ENCODE results near the gene LTBR.
"Not testable (repeated sequence)": the region's sequence is repeated elsewhere in the genome, so short reads cannot be mapped to it uniquely, and the experiment has no call there.

Gene LTBR

DNA sequence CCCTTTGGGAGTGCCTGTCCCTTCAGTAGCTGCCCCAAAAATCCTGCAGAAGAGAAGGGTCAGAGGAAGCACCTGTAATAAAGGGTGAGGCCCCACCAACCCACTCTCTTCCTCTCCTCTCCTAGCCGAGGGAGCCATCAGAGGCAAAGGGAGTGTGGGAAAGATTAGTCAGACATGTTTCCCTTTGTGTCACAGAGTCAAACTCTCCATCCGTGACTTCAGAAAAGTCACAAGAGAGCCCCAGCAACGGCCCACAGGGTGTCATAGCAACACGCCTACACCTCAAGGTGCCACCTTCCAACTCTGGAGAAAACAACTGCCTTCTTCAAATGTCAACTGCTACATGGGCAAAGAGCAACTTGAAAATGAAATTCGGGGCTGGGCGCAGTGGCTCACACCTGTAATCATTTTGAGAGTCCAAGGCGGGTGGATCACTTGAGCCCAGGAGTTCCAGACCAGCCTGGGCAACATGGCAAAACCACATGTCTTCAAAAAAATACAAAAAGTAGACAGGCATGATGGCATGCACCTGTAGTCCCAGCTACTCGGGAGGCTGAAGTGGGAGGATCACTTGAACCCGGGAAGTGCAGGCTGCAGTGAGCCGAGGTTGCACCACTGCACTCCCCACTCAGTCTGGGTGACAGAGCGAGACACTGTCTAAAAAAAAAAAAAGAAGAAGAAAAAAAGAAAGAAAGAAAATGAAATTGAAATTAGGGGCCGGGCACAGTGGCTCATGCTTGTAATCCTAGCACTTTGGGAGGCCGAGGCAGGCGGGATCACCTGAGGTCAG is 43.1 kb downstream of the LTBR start:
- no peak for DNase-seq

DNA sequence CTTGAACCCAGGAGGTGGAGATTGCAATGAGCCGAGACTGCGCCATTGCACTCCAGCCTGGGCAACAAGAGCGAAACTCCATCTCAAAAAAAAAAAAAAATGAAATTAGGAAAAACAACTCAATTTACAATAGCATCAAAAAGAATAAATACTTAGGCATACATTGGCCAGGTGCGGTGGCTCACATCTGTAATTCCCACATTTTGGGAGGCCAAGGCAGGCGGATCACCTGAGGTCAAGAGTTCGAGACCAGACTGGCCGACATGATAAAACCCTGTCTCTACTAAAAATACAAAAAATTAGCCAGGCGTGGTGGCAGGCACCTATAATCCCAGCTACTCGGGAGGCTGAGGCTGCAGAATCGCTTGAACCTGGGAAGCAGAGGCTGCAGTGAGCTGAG is 43.8 kb downstream of the LTBR start:
- DNase-seq: not testable (repeated sequence)

DNA sequence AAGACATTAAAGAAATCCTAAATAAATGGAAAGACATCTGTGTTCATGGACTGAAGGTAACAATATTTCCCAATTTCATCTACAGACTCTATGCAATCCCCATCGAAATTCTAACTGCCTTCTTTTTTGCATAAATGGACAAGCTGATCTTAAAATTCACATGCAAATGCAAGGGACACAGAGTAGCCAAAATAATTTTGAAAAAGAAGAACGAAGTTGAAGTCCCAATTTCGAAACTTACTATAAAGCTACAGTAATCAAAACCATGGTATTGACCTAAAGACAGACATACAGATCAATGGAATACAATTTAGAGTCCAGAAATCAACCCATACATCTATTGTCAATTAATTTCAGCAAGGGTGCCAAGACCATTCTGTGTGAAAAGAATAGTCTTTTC is 44.4 kb downstream of the LTBR start:
- DNase-seq: no peak

DNA sequence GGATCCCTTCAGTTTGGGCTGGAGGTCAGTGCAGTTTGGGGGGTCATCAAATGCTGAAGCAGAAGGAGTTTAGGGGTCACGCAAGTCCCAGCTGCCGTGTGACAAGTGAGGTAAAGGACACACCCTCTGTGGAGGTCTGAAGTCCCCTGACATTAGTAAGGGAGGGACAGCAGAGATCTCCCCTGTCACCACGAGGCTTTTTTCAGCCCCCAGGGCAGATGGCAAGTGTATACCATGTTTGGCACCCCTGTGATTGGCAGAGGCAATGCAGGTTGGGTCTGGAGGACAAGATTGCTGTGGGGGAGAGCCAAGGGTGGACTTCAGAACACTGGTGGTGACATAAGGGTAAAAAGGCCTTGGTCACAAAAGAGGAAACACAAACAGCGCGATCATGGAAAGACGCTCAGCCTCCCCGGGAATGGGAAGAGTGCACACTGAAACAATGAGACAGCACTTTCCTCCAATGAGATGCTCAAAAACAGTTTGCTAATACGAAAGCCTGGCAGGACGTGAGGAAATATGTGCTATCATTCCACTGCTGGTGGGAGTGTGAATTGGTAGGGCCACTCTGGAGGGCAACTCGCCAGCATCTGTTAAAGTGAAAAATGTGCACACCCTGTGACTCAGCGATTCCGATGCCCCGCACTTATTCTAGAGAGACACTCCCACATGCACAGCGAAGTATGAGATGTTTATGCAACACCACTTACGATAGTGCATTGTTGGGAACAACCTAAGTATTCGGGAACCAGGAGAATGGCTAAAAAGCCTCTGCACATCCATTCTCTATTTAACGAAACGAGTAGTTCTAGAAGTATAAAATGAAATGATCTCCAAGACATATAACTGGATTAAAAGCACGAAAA is 46.4 kb downstream of the LTBR start:
- DNase-seq: no peak

DNA sequence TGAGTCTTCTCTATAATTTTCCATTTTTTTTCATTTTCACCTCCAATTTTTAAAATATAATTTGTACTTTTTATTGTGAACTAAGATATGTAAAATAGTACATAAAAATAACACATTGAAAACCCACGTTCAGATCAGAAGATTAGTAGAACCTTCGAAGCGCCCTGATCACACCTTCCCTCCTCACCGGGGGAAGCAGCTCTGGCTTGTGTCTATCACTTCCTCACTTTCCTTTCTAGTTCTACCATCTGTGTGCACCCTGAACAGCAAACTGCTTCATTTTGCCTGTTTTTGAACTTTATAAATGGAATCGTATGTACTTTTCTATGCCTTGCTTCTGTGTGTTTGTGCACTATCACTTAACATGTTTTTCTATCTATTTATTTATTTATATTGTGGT is 49.0 kb downstream of the LTBR start:
- no peak for DNase-seq

DNA sequence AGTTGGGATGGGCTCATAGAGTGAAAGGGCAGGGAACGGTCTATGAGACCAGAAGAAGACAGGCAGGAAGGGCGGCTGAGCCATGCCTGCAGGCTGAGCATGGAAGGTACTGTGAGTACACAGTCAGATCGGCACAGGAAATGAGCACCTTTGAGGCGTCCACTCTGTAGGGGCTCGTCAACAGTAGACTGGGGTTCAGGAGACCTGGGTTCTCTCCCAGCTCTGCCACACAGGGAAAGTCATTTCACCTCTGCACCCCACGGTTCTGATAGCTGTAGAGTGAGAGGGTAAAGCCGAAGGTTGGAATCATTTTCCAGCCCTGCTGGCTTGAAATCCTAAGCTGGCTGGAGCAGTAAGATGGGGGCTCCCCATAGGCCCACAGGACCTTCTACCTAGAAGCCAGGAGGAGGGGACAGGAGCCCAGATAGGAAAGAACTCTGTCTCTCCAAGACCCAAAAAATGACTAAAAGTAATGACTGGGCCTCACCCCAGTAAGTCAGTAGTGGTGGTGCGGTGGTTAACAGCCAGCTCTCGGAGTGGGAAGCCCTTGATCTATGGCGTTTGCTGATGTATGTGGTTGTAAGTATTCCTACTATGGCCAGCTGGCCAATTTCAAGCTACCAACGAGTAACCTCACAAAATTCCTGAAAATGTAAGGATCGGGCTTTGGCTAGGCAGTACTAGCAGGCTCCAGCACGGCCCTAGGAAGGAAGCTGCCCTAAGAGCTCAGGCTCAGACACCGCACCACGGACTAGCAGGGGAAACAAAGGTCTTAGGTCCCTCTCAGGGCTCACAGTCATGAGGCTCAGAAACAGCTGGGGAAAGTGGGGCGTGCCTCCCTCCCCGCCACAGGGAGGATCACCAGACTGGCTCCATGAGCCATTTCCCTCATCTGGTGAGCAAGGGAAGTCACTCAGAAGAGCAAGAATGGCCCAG is 50.5 kb downstream of the LTBR start:
- DNase-seq: no peak

DNA sequence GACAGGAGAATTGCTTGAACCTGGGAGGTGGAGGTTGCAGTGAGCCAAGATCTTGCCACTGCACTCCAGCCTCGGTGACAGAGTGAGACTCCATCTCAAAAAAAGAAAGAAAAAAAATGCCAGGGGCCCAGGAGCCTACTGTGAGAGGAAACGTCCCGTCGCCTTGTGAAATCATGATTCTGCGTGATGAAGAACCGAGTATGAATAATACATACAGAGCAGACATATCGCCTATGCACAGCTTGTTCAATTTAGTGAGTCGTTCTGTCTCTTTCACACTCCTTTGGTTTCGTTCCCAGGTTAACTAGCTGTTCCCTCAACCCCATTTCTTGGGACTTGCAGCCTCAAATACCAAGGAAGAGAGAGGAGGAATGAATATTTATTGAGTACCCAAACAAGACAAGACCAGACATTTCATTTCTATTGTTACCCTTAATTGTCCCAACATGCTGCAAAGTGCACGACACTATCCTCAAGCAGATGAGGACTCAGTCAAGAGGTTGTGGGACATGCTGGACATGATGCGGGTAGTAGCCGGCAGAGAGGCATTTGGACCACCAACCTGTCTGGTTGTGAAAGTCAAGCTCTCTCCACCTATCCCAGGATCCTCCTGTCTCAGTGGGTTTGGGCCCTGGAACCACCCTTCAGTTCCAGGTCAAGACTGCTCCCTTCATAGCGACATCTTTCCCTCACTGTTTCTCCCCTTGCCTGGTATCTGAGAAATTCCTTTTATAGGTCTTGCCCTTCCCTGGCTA is 52.2 kb downstream of the LTBR start:
- no peak for DNase-seq

DNA sequence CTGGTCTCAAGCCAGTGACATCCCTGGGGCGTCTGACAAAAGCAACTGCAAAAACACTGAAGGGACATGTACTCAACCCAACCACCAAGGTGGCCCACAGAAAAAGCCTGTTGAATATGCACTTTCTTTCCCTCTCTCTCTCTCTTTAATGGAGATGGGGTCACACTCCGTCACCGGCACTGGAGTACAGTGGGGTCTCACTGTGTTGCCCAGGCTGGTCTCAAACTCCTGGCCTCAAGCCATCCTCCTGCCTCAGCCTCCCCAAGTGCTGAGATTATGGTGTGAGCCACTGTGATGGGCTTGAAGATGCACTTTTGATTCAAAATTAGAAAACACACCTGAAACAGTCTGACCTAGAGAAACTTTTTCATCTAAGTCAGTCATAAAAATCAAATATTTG is 53.6 kb downstream of the LTBR start:
- DNase-seq: no peak

DNA sequence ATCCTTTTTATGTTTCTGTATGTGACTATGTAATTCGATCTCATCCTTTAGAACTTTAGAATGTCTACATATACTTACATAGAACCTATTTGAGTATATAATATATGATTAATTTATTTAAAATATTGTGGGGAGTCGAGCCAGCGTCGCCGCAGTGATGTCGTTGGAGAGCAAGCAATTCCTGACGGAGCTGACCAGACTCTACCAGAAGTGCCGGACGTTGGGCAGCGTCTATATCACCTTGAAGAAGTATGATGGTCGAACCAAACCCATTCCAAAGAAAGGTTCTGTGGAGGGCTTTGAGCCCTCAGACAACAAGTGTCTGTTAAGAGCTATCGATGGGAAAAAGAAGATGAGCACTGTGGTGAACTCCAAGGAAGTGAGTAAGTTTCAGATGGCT is 54.4 kb downstream of the LTBR start:
- no peak for DNase-seq

DNA sequence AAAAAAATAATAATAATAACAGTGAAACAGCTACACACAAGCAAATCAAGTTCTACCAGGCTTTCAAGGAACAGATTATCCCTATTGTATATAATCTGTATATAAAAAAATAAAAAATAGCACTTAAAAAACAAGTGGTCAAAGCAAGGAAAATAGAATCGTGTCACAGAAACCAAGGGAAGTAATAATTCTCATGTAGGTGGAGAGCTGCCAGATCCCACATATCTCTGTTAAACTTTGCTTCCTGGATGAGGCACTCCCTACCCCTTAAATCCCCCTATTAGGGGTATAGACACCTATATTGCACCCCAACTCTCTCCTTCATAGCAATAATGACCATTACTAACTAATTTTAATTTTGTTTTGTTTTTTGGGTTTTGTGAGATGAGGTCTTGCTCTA is 56.4 kb downstream of the LTBR start:
- no peak for DNase-seq
